GM08714 (cell line): Measurements from ENCODE around the gene B3GALT6.

Experiments used
- H3K4me3 ChIP-seq: fragments of 200-500 bp; sonication (Bioruptor generic); 2 replicates; pipeline ENCODE4 v1.5.1; 2014; ENCODE audit warnings: mild to moderate bottlenecking, low read length, inconsistent platforms
- ZNF274 ChIP-seq: IDR thresholded peaks from 2 replicates; pipeline ENCODE4 v1.6.1; 2012; ENCODE audit warnings: mild to moderate bottlenecking, low read depth, low read length

The B3GALT6 gene

DNA sequence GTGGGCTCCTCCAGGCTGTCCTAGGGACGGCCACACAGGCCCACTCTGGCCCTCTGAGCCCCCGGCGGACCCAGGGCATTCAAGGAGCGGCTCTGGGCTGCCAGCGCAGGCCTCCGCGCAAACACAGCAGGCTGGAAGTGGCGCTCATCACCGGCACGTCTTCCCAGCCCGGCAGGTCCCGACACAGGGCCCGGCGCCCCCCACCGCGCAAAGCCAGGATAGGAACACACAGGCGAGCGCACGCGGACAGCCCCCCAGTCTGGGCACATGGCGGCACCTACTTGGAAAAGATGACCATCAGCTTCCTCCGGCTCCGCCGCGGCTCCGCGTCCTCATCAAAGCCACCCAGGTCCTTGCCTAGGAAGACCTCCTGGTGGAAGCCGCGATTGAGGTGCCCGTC, 3.9 kb upstream of the B3GALT6 start:
- H3K4me3 ChIP-seq, result no peak overlapping the region
- no peak for TF ChIP-seq ZNF274

DNA sequence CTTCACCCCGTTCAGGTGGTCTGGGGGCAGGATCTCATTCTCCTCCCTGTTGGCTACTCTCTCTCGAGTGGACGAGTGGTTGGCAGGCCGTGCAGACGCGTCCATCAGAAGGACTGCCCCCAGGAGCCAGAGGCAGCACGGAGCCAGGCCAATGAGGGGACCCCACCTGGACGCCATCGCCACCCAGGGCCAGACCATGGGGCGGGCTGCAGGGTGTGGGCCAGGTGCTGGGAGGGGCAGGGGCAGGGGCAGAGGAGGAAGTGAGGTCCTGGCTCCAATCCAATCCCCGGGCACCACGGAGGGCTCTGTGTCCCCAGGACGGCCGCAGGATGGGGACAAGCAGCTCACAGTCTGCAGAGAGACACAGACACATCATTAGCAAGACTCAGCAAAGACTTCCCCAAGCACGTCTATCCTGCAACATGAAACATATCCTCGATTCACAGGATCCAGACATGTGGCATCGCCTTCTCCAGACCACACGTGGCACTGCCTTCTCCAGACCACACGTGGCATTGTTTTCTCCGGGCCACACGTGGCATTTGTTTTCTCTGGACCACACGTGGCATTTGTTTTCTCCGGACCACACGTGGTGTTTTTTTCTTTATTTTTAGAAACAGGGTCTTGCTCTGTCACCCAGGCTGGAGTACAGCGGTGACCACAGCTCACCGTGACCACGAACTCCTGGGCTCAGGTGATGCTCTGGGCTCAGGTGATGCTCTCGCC, 3.3 kb upstream of the B3GALT6 start:
- H3K4me3 ChIP-seq, result no peak overlapping the region
- no peak for TF ChIP-seq ZNF274

DNA sequence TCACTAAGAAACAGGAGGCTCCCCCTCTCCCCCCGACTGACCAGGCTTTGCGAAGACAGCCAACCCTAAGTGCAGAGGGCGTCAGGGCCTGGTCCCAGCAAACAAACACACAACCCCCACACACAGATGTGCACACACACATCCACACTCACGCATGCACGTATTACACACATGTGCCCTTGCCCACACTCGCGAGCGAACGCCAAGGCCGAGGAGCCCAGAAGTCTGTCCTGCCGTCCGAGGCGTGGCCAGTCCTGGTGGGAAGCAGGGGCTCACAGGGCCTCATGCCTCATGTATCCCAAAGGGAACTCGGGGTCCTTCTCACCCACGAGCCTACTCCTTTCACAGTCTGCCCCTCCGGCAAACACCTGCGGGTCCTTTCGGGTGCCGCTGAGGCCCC, 2.3 kb upstream of the B3GALT6 start:
- TF ChIP-seq ZNF274, result no peak
- no peak overlapping the region for H3K4me3 ChIP-seq

DNA sequence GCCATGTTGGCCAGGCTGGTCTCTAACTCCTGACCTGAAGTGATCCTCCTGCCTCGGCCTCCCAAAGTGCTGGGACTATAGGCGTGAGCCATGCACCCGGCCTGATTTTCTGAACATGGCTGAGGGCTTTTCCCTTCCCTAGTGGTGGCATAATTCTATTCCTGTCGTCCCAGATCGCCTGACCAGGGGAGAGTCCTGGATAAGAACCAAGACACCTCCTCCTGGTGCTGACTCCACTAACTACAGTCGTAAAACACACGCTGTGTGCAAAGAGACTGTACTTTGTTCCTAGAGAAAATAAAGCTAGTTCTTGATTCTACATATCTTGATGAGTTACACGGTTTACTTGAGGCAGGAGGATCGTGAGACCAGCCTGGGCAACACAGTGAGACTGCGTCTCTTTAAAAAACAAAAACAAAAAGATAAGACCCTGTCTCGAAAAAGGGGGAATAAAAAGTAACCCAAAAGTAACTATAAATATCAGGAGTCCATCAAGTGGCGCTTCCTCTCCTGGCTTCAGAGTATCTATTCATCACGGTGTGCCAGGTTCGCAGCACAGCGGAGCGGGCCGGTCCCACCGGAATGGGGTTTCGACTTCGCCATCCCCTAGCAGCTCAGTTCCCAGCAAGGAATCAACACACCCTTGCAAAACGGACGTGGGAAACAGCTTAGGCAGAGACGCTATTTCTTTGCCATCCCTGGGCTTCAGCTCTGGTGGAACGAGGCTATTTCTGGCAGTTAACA, 1.2 kb upstream of the B3GALT6 start:
- no peak for TF ChIP-seq ZNF274

DNA sequence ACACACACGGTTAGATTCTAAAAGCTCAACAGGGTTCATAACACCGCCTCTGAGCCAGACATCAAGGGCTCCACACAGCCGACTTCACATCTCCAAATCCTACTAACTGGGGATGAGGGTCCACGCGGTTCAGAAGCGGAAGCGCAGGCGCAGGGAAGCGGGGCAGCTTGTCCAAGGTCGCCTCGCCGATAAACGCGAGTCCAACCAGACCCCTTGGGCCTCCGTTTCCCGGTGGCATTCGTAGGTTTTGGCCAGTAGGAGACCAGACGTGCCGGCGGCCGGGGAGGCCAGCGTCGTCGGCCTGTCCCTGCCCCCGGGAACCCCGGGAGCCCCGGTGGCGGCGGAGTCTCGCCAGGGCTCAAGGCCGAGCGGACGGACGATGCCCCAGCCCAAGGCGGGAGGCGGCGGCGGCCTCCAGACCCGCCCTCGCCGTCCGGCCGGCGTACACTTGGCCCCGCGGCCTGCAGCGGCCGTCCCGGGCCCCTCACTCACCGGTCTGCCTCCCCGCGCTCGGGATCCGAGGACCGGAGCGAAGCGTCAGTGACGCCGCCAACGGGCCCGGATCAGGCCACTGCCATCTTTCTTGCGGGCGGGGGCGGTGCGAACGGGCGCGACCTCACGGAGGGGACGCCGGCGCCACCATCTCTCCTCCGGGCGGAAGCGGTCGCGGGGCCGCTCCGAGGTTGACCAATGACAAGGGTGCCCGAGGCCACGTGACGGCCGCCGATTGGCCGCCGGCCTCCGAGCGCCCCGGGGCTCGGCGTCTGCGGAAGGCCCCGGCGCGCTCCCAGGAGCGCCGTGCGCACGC, 433 bp upstream of the B3GALT6 start, which contains the start of gene SDF4:
TSS of gene SDF4 (minus strand) at position 602 of the 808 bp plus-strand sequence. CDS start 3,229 bp downstream, outside the sequence.
- TF ChIP-seq ZNF274, result no peak
- H3K4me3 ChIP-seq, result peak within 1 kb of the TSS; percentile 73

More for the DNA sequence above, 1.2 kb upstream of the B3GALT6 start:
- H3K4me3 ChIP-seq, result peak overlapping the region; percentile 73

DNA sequence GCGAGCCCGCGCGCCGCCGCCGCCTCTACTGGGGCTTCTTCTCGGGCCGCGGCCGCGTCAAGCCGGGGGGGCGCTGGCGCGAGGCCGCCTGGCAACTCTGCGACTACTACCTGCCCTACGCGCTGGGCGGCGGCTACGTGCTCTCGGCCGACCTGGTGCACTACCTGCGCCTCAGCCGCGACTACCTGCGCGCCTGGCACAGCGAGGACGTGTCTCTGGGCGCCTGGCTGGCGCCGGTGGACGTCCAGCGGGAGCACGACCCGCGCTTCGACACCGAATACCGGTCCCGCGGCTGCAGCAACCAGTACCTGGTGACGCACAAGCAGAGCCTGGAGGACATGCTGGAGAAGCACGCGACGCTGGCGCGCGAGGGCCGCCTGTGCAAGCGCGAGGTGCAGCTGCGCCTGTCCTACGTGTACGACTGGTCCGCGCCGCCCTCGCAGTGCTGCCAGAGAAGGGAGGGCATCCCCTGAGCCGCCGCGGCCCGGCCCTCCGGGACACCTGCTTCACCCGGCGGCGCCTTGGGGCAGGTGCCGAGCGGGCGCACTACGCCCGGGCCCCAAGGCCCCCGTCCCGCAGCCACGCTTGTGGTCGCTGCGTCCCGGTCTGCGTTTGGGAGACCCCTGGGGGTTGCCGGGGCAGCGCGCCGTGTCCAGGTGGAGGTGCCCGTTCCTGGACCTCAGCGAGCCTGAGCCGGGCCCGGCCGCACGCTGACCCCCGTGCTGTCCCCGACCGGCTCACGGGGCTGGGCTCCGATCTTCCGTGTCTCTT, 944 bp downstream of the B3GALT6 start:
- peak overlapping the region; percentile 51; the same call in 1 of the 2 replicates for H3K4me3 ChIP-seq

DNA sequence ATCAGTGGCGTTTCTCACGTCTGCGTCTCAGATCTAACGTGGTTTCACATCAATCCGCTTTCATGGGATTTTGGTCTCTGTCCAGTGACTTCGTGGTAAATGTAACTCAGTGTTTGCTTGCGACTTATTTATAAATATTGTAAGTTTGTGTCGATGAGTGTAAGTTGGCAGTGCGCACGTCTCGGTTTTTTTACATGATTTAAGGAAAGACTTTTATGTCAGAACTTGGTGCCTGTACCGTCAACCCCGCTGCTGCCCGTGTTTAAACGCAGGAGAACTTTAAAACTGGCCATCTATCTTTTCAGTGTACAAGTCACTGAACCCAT, 1.5 kb downstream of the B3GALT6 start:
- H3K4me3 ChIP-seq, result no peak overlapping the region
- TF ChIP-seq ZNF274, result no peak

More for the DNA sequence above, 944 bp downstream of the B3GALT6 start:
- no peak for TF ChIP-seq ZNF274

DNA sequence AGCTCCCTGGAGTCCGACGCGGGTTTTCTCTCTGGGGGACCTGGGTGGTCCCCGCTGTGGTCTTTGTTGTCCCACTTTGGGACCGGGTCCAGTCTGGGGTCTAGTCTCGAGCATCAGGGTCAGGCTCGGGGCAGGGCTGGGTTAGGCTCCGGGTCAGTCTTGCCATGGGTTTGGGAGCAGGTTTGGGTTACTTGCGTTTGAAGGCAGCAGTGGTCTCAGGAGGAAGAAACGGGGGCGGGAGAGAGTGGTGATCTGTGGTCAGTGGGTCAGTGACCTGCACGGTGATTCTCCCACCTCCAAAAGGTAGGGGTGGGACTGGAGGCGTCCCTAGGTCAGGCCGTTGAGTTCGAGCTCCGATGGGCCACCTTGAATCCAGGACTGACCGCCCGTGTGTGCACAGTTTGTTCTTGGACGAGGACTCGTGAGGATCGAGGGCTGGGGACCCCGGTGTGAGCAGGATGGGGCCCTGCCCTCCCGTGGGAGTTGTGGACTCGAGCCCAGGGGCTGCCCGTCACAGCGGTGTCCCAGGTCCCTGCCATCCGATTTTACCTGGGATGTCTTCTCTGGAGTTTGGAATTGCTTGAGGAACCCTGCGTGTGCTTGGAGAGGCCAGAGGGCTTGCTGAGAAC, 2.3 kb downstream of the B3GALT6 start:
- no peak for TF ChIP-seq ZNF274
- no peak overlapping the region for H3K4me3 ChIP-seq

DNA sequence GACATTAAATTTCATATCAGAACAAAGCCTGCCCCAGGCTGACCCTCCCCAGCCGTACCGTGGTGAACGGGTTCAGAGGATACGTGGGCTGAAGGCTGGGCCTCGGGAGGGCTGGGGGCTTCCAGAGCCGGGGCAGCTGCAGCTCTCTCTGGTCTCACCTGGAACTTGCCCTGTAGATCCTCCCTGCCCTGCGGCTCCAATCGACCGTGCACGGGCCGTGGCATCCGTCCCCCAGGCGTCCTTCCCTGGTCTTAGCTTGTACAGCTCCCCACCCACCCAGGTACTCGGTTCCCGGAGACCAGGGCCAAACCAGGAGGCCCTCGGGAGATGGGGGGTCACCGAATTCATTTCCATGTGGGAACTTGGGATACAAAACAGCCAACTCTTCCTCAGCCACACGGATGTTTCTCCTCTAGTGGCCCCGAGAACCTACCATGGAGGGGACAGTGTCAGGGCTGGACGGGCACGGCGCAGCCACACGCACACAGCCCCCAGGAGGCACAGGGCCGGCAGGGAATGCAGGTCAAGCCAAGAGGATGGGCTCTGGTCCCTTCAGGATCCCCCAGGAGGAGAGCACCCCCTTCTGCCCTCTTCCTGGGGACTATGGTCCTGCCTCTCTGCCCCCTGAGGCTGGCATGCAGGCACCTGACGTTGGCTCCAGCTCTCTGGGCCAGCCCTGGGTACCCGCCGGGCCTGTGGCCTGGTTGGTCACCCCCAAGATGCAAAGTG, 3.1 kb downstream of the B3GALT6 start:
- no peak for TF ChIP-seq ZNF274
- H3K4me3 ChIP-seq, result no peak overlapping the region

DNA sequence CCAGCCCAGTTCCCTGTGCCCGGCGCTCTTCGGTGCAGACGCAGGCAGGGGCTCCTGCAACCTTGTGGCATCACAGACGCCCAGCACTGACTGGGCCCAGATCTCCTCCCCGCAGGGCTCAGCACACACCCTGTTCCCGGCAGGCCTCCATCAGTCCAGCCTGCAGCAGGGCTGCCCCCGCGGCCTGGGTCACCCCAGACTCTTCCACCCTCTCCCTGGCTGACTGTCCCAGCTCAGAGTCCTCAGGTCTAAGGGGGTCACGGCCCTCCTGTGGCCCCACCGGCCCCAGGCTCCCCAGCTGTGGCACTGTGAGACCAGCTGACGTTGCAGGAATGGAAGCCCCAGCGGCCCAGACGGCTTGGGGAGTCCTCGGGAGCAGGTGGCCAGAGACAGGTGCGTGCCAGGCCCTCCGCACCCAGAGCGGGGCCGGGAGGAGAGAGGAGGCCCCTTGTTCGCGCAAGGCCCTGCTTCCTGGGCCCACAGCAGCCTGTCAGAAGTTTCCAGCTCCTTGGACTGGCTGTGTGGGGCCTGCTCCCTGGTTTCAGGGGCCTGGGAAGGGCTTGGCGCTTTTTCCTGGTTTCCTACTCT, 4.2 kb downstream of the B3GALT6 start:
- TF ChIP-seq ZNF274, result no peak
- H3K4me3 ChIP-seq, result no peak overlapping the region

DNA sequence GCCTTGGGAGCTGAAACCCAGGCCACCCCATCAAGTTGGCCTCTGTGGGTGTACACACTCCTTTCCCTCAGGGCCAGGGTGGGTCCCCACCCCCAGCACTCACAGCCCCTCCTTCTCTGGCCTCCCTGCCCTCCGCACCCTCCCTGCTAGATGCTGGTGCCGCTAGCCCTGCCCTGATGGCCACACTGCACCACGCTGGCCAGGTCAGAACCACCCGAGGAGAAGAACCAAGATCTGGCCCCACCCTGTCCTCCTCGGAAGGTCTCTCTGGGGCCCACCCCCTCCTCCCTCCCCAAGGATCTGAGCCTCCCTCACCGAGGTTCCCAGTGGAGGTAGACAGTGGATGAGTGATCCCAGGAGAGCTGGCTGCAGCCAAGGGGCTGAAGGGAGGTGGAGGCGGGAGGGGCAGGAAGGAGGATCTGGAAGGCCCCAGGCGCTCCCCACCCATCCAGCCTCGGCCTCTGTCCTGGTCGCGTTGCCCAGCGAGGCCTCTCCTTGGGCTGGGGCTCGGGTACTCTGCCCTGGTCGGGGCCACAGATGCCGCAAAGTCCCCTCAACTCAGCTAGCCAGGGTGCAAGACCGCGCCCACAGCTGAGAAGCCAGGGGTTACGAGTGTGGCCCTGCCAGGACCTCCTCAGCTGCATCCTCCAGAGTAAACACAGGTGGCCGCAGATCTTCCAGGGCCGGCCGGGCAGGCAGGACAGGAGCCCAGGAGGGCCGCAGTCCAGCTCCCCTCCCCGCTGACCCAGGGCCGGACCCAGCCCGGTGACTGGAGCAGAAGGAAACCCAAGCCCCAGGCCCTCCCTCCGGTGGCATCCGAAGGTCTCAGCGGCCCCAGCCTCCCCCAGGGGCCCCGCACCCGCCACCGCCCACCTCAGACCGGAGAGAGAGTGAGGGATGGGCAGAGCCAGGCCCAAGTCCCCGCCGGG, 5.2 kb downstream of the B3GALT6 start:
- no peak for TF ChIP-seq ZNF274
- no peak overlapping the region for H3K4me3 ChIP-seq
